Trophoblast cell (in vitro differentiated cells and primary cell): ENCODE data around the gene TTI1.

Source experiments
- DNase-seq, 2 donors: peaks; one replicate each; pipeline ENCODE4 v3.0.0-alpha.2; 2016
- H2AFZ ChIP-seq: 2 replicates; pipeline ENCODE4 v1.6.1; 2013; ENCODE audit warnings: low read length, moderate library complexity, mild to moderate bottlenecking; ENCODE audit not compliant: insufficient read depth, poor library complexity
- H2AK5ac ChIP-seq: 2 replicates; pipeline ENCODE4 v1.6.1; 2013; ENCODE audit warnings: mild to moderate bottlenecking, low read length
- H2BK120ac ChIP-seq: 2 replicates; pipeline ENCODE4 v1.6.1; 2013; ENCODE audit warnings: low read length, mild to moderate bottlenecking, moderate library complexity; ENCODE audit not compliant: insufficient read depth, poor library complexity
- H2BK12ac ChIP-seq: 2 replicates; pipeline ENCODE4 v1.6.1; 2013; ENCODE audit warnings: mild to moderate bottlenecking, low read length, moderate library complexity
- H2BK5ac ChIP-seq: 2 replicates; pipeline ENCODE4 v1.6.1; 2013; ENCODE audit warnings: low read length, low read depth, moderate library complexity, mild to moderate bottlenecking; ENCODE audit not compliant: poor library complexity
- H3K14ac ChIP-seq: 2 replicates; pipeline ENCODE4 v1.6.1; 2013; ENCODE audit warnings: mild to moderate bottlenecking, low read length
- H3K18ac ChIP-seq: 2 replicates; pipeline ENCODE4 v1.6.1; 2013; ENCODE audit warnings: mild to moderate bottlenecking, low read length
- H3K23ac ChIP-seq: 2 replicates; pipeline ENCODE4 v1.6.1; 2013; ENCODE audit warnings: low read length
- H3K27ac ChIP-seq: 2 replicates; pipeline ENCODE4 v1.5.1; 2013; ENCODE audit warnings: low read depth, mild to moderate bottlenecking, inconsistent platforms, low read length, moderate library complexity
- H3K27me3 ChIP-seq: 2 replicates; pipeline ENCODE4 v1.6.1; 2013; ENCODE audit warnings: inconsistent platforms, mild to moderate bottlenecking, low read length, moderate library complexity; ENCODE audit not compliant: insufficient read depth
- H3K36me3 ChIP-seq, 2 experiments: 1 replicate in 1 of 2; 2 replicates in 1 of 2; pipeline ENCODE4 v1.6.1; 2013; ENCODE audit warnings: low read length in 2 of 2, mild to moderate bottlenecking in 2 of 2, moderate library complexity in 1 of 2; ENCODE audit not compliant: insufficient read depth in 2 of 2, control insufficient read depth in 1 of 2
- H3K4ac ChIP-seq: 2 replicates; pipeline ENCODE4 v1.6.1; 2013; ENCODE audit warnings: low read depth, mild to moderate bottlenecking, low read length, moderate library complexity
- H3K4me1 ChIP-seq, 2 experiments: 1 replicate in 1 of 2; 2 replicates in 1 of 2; pipeline ENCODE4 v1.6.1; 2013; ENCODE audit warnings: low read length in 2 of 2, mild to moderate bottlenecking in 2 of 2, moderate library complexity in 1 of 2; ENCODE audit not compliant: insufficient read depth in 2 of 2, control insufficient read depth in 1 of 2
- H3K4me2 ChIP-seq: 2 replicates; pipeline ENCODE4 v1.6.1; 2013; ENCODE audit warnings: inconsistent platforms, mild to moderate bottlenecking, low read length, moderate library complexity
- H3K4me3 ChIP-seq: 2 replicates; pipeline ENCODE4 v1.5.1; 2013; ENCODE audit warnings: mild to moderate bottlenecking, low read depth, low read length, inconsistent platforms
- H3K79me1 ChIP-seq: one replicate; pipeline ENCODE4 v1.6.1; 2013; ENCODE audit warnings: low read length
- H3K79me2 ChIP-seq: 2 replicates; pipeline ENCODE4 v1.6.1; 2013; ENCODE audit warnings: low read length, mild to moderate bottlenecking; ENCODE audit not compliant: control insufficient read depth, insufficient read depth, poor library complexity
- H3K9ac ChIP-seq: 2 replicates; pipeline ENCODE4 v1.6.1; 2013; ENCODE audit warnings: mild to moderate bottlenecking, low read length
- H3K9me3 ChIP-seq: 2 replicates; pipeline ENCODE4 v1.6.1; 2013; ENCODE audit warnings: low read depth, mild to moderate bottlenecking, control low read depth, inconsistent platforms, low read length; ENCODE audit not compliant: insufficient read depth
- H4K12ac ChIP-seq: 2 replicates; pipeline ENCODE4 v1.6.1; 2013; ENCODE audit warnings: low read depth, mild to moderate bottlenecking, low read length, moderate library complexity
- H4K8ac ChIP-seq: 2 replicates; pipeline ENCODE4 v1.6.1; 2013; ENCODE audit warnings: low read depth, mild to moderate bottlenecking, low read length, moderate library complexity
- H4K91ac ChIP-seq: one replicate; pipeline ENCODE4 v1.6.1; 2013; ENCODE audit warnings: low read depth, mild to moderate bottlenecking, low read length, moderate library complexity
- WGBS: extraction: QIAGEN DNeasy Blood & Tissue Kit; methylation state at CpG from one replicate; pipeline ENCODE4 v1.1.7; 2013; ENCODE audit warnings: missing lambda C conversion rate; ENCODE audit not compliant: insufficient read length, insufficient coverage; ENCODE audit errors: extremely low coverage; 5-methylcytosine and 5-hydroxymethylcytosine counted together

TTI1 gene

GRCh38 chr20:38001981-38002380 lies 31.3 kb downstream of the TTI1 start:
- no peak overlapping the region for H3K4me3 ChIP-seq
- H3K79me1 ChIP-seq = no peaks in the 10 kb centered on the region
- H3K4me1 ChIP-seq = no peaks in the 10 kb centered on the region
- H2BK12ac ChIP-seq = no peak overlapping the region
- H3K14ac ChIP-seq = no peak overlapping the region
- H3K18ac ChIP-seq = no peak overlapping the region
- H3K27ac ChIP-seq = no peak overlapping the region
- no peak overlapping the region for H2AFZ ChIP-seq
- no peak overlapping the region for H3K9ac ChIP-seq
- no CpG with 5 or more reads among the region's 4 CpGs for WGBS
- H4K8ac ChIP-seq = no peak overlapping the region
- H3K4me2 ChIP-seq = no peak overlapping the region
- no peak overlapping the region for H2BK5ac ChIP-seq
- no peak overlapping the region for H4K12ac ChIP-seq
- no peak overlapping the region for H2BK120ac ChIP-seq
- no peaks in the 10 kb centered on the region for H3K9me3 ChIP-seq
- peak in 1 of 2 donors; percentile 11 for DNase-seq
- no peaks in the 10 kb centered on the region for H3K27me3 ChIP-seq
- no peaks in the 10 kb centered on the region for H3K79me2 ChIP-seq
- H4K91ac ChIP-seq = peak overlapping the region; percentile 35
- no peak overlapping the region for H3K4ac ChIP-seq
- H3K36me3 ChIP-seq = peaks cover 23 to 43% of the 10 kb centered on the region in 2 experiments
- H3K23ac ChIP-seq = no peak overlapping the region
- H2AK5ac ChIP-seq = no peak overlapping the region

- DNase-seq = peak; percentile 30 to 61
- H4K8ac ChIP-seq = no peak overlapping the region
- no peak overlapping the region for H4K91ac ChIP-seq
- H2BK12ac ChIP-seq = no peak overlapping the region
- no peak overlapping the region for H2AK5ac ChIP-seq
- H3K18ac ChIP-seq = no peak overlapping the region
- no peaks in the 10 kb centered on the region for H3K9me3 ChIP-seq
- no peak overlapping the region for H2AFZ ChIP-seq
- no peak overlapping the region for H3K4me2 ChIP-seq
- no peak overlapping the region for H3K4me3 ChIP-seq
- H3K79me1 ChIP-seq = no peaks in the 10 kb centered on the region
- no peak overlapping the region for H2BK120ac ChIP-seq
- H3K9ac ChIP-seq = no peak overlapping the region
- no peak overlapping the region for H3K23ac ChIP-seq
- no peak overlapping the region for H3K27ac ChIP-seq
- no CpG with 5 or more reads among the region's 6 CpGs for WGBS
- no peaks in the 10 kb centered on the region for H3K4me1 ChIP-seq
- H4K12ac ChIP-seq = no peak overlapping the region
- no peaks in the 10 kb centered on the region for H3K79me2 ChIP-seq
- H3K36me3 ChIP-seq = peaks cover 28 to 48% of the 10 kb centered on the region in 2 experiments
- H3K14ac ChIP-seq = no peak overlapping the region
- no peak overlapping the region for H3K4ac ChIP-seq
- no peak overlapping the region for H2BK5ac ChIP-seq
- no peaks in the 10 kb centered on the region for H3K27me3 ChIP-seq
Measured at GRCh38 chr20:38001173-38001875, 31.9 kb downstream of the TTI1 start.

- Histone ChIP-seq H2AK5ac (no peak overlapping the region), H2BK12ac (no peak overlapping the region), H2BK120ac (no peak overlapping the region), H3K23ac (no peak overlapping the region), H3K18ac (no peak overlapping the region), H3K9me3 (no peaks in the 10 kb centered on the region), H3K27me3 (no peaks in the 10 kb centered on the region), H2BK5ac (no peak overlapping the region), H3K4ac (no peak overlapping the region), H4K12ac (no peak overlapping the region), H3K4me3 (no peak overlapping the region), H2AFZ (no peak overlapping the region), H3K79me2 (no peaks in the 10 kb centered on the region), H3K4me1 (no peaks in the 10 kb centered on the region), H4K8ac (no peak overlapping the region), H3K27ac (no peak overlapping the region), H3K9ac (no peak overlapping the region), H4K91ac (no peak overlapping the region), H3K14ac (no peak overlapping the region), H3K36me3 (peaks cover 35 to 57% of the 10 kb centered on the region in 2 experiments), H3K79me1 (no peaks in the 10 kb centered on the region), H3K4me2 (no peak overlapping the region)
- no CpG with 5 or more reads among the region's 13 CpGs for WGBS
- no peak for DNase-seq
Measured at GRCh38 chr20:38000293-38000692, 33.0 kb downstream of the TTI1 start.

- no peak overlapping the region for H2BK12ac ChIP-seq
- no peaks in the 10 kb centered on the region for H3K9me3 ChIP-seq
- no peak overlapping the region for H3K18ac ChIP-seq
- H3K4me1 ChIP-seq = no peaks in the 10 kb centered on the region
- no peaks in the 10 kb centered on the region for H3K27me3 ChIP-seq
- H3K79me2 ChIP-seq = no peaks in the 10 kb centered on the region
- H3K27ac ChIP-seq = no peak overlapping the region
- H4K8ac ChIP-seq = no peak overlapping the region
- no peaks in the 10 kb centered on the region for H3K79me1 ChIP-seq
- no CpG with 5 or more reads among the region's 15 CpGs for WGBS
- no peak for DNase-seq
- H3K14ac ChIP-seq = no peak overlapping the region
- H3K4ac ChIP-seq = no peak overlapping the region
- H3K36me3 ChIP-seq = peaks cover 36 to 62% of the 10 kb centered on the region in 2 experiments
- H3K4me2 ChIP-seq = no peak overlapping the region
- H2BK120ac ChIP-seq = no peak overlapping the region
- H3K9ac ChIP-seq = no peak overlapping the region
- no peak overlapping the region for H4K91ac ChIP-seq
- H3K23ac ChIP-seq = no peak overlapping the region
- H2AFZ ChIP-seq = no peak overlapping the region
- no peak overlapping the region for H4K12ac ChIP-seq
- no peak overlapping the region for H3K4me3 ChIP-seq
- no peak overlapping the region for H2AK5ac ChIP-seq
- no peak overlapping the region for H2BK5ac ChIP-seq
Measured at GRCh38 chr20:37999526-38000263, 33.6 kb downstream of the TTI1 start.
